Thymus (tissue), 11 donors: ENCODE results near the gene FOXN1. TPM values are rescaled to one million over a fixed set of nuclear protein-coding genes. Genes with fewer than 3 reads are reported as not detected.
A peak's percentile ranks its signal among the peaks of the same experiment; 100 is the strongest.

ENCODE experiments used
- DNase-seq, 9 donors: peaks; one replicate each; pipeline ENCODE4 v3.0.0-alpha.2; 2013; ENCODE audit warnings: low spot score in 9 of 9, low read depth in 6 of 9, missing footprints in 1 of 9
- H3K27ac ChIP-seq, 2 donors: one replicate each; pipeline ENCODE4 v1.5.1; 2013; ENCODE audit warnings: control low read depth in 1 of 2, low read depth in 1 of 2, low read length in 1 of 2, mild to moderate bottlenecking in 1 of 2, moderate library complexity in 1 of 2
- H3K27me3 ChIP-seq, 2 donors: one replicate each; pipeline ENCODE4 v1.5.1; 2013; ENCODE audit warnings: low read length in 1 of 2; ENCODE audit not compliant: control insufficient read depth in 2 of 2, insufficient read depth in 1 of 2
- H3K36me3 ChIP-seq, 2 donors: one replicate each; pipeline ENCODE4 v1.5.1; 2013; ENCODE audit warnings: low read length in 1 of 2, mild to moderate bottlenecking in 1 of 2, moderate library complexity in 1 of 2; ENCODE audit not compliant: control insufficient read depth in 2 of 2, insufficient read depth in 2 of 2
- H3K4me1 ChIP-seq, 2 donors: one replicate each; pipeline ENCODE4 v1.5.1; 2013; ENCODE audit warnings: low read length in 2 of 2; ENCODE audit not compliant: control insufficient read depth in 2 of 2, insufficient read depth in 2 of 2
- H3K4me3 ChIP-seq, 2 donors: one replicate each; pipeline ENCODE4 v1.5.1; 2013; ENCODE audit warnings: low read length in 2 of 2, control low read depth in 1 of 2, mild to moderate bottlenecking in 1 of 2
- H3K9me3 ChIP-seq, 2 donors: one replicate each; pipeline ENCODE4 v1.5.1; 2013; ENCODE audit warnings: low read length in 1 of 2, mild to moderate bottlenecking in 1 of 2; ENCODE audit not compliant: control insufficient read depth in 2 of 2, insufficient read depth in 1 of 2
- WGBS: extraction: QIAGEN DNeasy Blood & Tissue Kit; methylation state at CpG from one replicate; pipeline ENCODE4 v1.1.7; 2013; 5-methylcytosine and 5-hydroxymethylcytosine counted together
- polyA plus RNA-seq: library from polyadenylated mRNA; stranded (reverse); fragments of 200-250 nt; gene quantifications from one replicate; pipeline ENCODE4 v1.2.3, GENCODE V29; 2013
- total RNA-seq: library from RNA; stranded (reverse); fragments of 120-200 nt; gene quantifications from one replicate; pipeline ENCODE4 v1.2.4, GENCODE V29; 2013
- donor health status: healthy.

Gene FOXN1
- total and polyA plus RNA-seq, 2 donors, result 5.4 to 6.5 TPM

DNA sequence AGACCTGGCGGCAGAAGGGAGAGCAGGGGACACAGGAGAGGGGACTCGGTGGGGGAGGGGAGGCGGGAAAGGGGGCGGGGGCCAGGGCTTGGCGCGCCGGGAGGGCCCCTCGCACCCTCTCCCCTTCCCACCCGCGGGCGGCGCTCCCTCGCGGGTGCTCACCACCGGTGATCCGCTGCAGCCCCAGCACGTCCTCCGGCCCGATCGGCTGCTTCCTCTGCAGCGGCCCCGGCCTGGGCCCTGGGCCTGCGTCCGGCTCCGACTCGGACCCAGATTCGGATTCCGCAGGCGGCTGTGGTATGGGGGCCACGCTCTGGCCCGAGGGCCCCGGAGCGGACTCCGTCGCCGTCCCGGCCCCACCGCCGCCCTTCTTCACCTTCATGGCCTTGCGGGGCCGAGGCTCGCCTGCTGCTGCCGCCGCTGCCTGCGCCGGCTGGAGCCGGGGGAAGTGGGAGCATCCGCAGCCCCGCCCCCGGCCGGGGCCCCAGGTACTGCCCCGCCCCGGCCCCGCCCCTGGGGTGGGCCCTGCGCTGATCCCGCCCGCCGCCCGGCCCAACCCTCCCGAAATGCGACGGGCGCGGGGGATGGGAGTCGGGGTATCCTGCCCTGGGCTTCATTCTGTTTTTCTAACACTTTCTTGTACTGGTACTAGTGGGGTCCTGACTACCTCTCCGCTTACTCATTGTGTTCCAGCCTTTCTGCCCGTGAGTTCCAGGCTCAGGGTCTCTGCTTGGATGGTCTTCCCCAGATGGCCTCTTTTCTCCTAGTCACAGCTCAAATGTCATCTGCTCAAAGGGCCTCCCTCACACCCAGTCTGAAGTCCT, 46.2 kb downstream of the FOXN1 start, which contains the start of gene UNC119:
Gene UNC119 (minus strand): TSS at position 449 of the 824 bp plus-strand sequence. CDS start 67 bp downstream, at position 382.
- peak within 1 kb of the TSS in 1 of 2 donors; percentile 15 for H3K27ac ChIP-seq
- peaks cover 20 to 48% of the 10 kb centered on the region in 2 donors for H3K4me1 ChIP-seq
- H3K36me3 ChIP-seq, result peaks cover 37 to 45% of the 10 kb centered on the region in 2 donors
- WGBS, result 3% methylated on average over 67 of the region's 67 CpGs
- no peaks in the 10 kb centered on the region for H3K27me3 ChIP-seq
- peak within 1 kb of the TSS; percentile 48 to 81 for H3K4me3 ChIP-seq
- H3K9me3 ChIP-seq, result no peaks in the 10 kb centered on the region
- DNase-seq, result peak in 7 of 9 donors; percentile 62 to 88 (median 74)

DNA sequence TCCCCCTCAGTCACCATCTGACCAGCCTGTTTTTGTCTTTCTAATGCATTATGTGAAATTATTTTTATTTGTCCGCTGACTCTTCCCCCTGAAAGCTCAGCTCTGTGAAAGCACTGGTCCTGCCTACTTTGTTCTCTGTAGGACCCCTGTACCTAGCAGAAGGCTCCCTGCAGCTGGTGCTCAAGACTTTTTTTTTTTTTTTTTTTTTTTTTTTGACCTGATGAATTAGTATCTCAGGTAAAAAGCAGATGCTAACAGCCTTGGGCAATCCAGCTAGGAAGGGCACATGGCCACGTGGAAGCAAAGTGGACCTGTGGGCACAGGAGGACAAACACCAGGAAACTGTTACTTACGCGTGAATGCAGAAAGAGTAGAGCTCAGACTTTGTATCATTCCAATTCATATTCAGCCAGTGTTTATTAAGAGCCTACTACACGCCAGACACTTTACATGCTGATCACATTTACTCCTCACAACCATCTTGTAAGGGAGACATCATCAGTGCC, 46.9 kb downstream of the FOXN1 start:
- no peaks in the 10 kb centered on the region for H3K9me3 ChIP-seq
- DNase-seq, result no peak
- no peak overlapping the region for H3K27ac ChIP-seq
- H3K4me1 ChIP-seq, result peaks cover 17 to 41% of the 10 kb centered on the region in 2 donors
- H3K27me3 ChIP-seq, result no peaks in the 10 kb centered on the region
- peaks cover 44 to 51% of the 10 kb centered on the region in 2 donors for H3K36me3 ChIP-seq
- no peak overlapping the region for H3K4me3 ChIP-seq
- WGBS, result 98% methylated on average over 5 of the region's 5 CpGs

DNA sequence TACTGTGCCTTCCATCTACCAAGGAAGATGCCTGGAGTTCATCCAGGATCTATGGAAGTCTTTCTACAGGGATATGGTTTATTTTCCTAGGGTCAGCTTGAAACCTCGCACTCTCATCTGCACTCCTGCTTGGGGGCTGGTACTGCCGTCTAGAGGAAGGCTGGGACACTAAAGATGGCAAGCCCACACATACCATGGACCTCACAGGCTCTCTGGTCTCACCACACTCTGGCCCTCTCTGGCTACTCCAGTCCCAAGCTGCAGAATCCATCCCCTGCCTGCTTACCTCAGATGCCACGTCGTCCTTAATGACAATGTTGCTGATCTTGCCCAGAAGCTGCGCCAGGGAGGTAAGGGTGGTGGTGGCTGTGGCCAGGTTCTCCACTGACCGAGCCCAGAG, 48.4 kb downstream of the FOXN1 start:
- Histone ChIP-seq H3K27me3 (no peaks in the 10 kb centered on the region), H3K4me1 (peaks cover 14 to 26% of the 10 kb centered on the region in 2 donors), H3K4me3 (no peak overlapping the region), H3K9me3 (no peaks in the 10 kb centered on the region), H3K27ac (no peak overlapping the region), H3K36me3 (peaks cover 49 to 59% of the 10 kb centered on the region in 2 donors)
- DNase-seq, result no peak
- WGBS, result 98% methylated on average over 6 of the region's 6 CpGs

DNA sequence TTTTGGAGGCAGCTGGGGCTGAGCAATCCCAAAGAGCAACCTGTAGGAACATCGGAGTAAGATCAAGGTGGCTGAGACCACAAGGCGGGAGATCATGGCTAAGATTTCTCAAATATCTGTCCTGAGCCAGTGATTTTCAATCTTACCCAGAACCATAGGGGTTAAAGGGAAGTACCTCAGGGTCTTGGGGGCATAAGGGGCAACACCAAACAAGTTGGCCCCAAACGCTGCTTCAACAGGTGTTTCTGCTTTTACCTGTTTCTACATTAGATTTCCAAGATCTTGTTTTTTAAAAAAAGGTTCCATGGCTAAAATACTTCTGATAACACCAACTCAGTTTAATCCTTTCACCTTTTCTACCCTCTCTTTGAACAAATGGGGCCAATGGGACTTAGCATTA, 48.9 kb downstream of the FOXN1 start:
- 97% methylated on average over 3 of the region's 3 CpGs for WGBS
- Histone ChIP-seq H3K36me3 (peaks cover 54 to 63% of the 10 kb centered on the region in 2 donors), H3K4me3 (no peak overlapping the region), H3K27me3 (no peaks in the 10 kb centered on the region), H3K4me1 (peaks cover 14 to 22% of the 10 kb centered on the region in 2 donors), H3K9me3 (no peaks in the 10 kb centered on the region), H3K27ac (no peak overlapping the region)
- DNase-seq, result no peak

DNA sequence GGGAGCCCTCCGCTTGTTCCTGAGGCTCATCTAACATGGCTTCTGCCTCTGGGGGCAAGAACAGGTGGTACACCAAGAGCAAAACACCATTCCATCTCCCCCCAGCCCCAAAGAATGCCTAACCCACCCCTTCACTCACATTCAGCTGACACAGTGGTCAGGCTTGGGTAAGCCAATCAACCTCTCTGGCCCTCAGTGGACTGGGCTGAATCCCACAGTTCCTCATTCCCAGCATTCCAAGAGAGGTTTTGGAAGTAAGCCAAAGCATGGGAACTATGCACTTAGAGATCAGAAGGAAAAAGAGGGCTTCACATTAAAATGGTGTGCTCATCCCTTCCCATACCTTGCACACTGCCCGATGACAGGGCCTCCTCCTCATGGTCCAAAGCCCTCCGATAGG, 57.3 kb downstream of the FOXN1 start:
- Histone ChIP-seq H3K9me3 (no peaks in the 10 kb centered on the region), H3K4me1 (no peaks in the 10 kb centered on the region), H3K27ac (no peak overlapping the region), H3K27me3 (no peaks in the 10 kb centered on the region), H3K36me3 (peaks cover 47 to 50% of the 10 kb centered on the region in 2 donors), H3K4me3 (no peak overlapping the region)
- WGBS, result 99% methylated on average over 3 of the region's 3 CpGs
- DNase-seq, result no peak

DNA sequence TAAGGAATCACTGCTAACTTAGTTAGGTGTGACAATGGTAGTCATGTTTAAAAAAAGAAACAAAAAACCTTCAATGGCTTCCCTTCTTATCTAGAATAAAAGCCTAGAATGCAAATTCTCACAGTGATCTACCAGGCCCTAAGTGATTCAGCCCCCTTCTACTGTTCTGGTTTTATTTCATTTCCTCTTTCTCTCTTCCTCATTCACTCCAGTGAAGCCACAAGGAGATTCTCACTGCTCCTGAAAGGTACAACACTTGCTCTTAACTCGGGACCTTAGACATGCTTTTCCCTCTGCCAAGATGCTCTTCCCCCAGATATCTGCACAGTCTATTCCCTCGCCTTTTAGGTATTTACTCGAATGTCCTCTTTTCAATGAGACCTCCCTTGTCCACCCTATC, 61.5 kb downstream of the FOXN1 start:
- 65% methylated on average over 3 of the region's 3 CpGs for WGBS
- DNase-seq, result no peak
- Histone ChIP-seq H3K9me3 (peaks cover 0 to 3% of the 10 kb centered on the region in 2 donors), H3K36me3 (peaks cover 21% of the 10 kb centered on the region in 2 donors), H3K4me1 (peaks cover 9 to 17% of the 10 kb centered on the region in 2 donors), H3K4me3 (no peak overlapping the region), H3K27ac (no peak overlapping the region), H3K27me3 (no peaks in the 10 kb centered on the region)

DNA sequence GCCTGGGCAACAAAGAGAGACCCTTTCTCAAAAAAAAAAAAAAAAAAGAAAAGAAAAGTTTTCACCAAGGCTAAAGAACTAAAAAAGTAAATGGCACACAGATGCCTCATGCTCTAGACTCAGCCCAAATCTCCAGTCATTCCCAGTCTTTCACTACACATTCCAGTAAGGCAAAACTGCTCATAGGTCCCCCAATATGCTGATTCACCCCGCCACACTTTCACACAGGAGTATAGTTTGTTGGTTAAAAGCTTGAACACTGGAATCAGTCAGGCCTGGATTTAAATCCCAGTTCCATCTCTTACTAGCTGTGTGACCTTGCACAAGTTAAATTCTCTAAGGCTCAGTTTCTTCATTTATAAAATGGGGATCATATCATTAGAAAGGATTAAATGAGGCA, 63.3 kb downstream of the FOXN1 start:
- Histone ChIP-seq H3K27me3 (no peaks in the 10 kb centered on the region), H3K9me3 (peaks cover 0 to 3% of the 10 kb centered on the region in 2 donors), H3K27ac (no peak overlapping the region), H3K4me3 (no peak overlapping the region), H3K36me3 (peaks cover 7 to 9% of the 10 kb centered on the region in 2 donors), H3K4me1 (peaks cover 9 to 18% of the 10 kb centered on the region in 2 donors)
- WGBS, result 97% methylated on average over 1 of the region's 1 CpG
- no peak for DNase-seq

DNA sequence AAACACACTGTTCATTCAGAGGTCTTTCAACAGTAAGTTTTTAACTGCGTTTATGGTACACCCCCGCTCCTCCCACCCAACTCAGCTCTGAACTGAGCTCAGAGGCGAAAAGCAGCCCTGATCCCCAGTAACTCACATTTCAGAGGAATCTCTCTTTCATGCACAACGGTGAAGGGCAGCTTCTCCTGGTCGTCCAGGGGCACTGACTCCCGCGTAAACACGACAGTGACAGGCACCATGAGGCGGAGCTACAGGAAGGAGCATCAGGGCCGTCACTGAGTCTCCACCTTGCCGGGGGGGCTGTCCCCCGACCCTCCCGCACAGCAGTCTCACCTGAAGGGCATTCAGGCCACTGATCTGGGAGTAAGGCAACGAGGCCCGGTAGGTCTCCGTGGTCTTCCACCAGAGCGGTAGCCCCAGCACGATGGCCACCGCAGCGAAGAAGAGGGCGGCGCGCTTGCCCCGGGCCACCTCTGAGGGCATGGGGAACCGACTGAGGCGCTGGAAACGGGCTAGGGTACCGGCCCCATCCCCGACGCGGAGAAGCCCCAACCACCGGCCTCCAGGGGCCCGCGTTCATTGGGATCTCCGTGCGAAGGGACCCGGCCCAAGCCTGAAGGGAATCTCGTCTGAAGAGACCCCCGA, 64.7 kb downstream of the FOXN1 start:
- Histone ChIP-seq H3K4me3 (peak overlapping the region; percentile 73 to 98), H3K9me3 (peaks cover 0 to 3% of the 10 kb centered on the region in 2 donors), H3K36me3 (peaks cover 6 to 7% of the 10 kb centered on the region in 2 donors), H3K27me3 (no peaks in the 10 kb centered on the region), H3K27ac (peak overlapping the region; percentile 64 to 85), H3K4me1 (peaks cover 9 to 18% of the 10 kb centered on the region in 2 donors)
- WGBS, result 2% methylated on average over 39 of the region's 39 CpGs
- DNase-seq, result peak in 1 of 9 donors; percentile 55
